ENCODE results near the gene GLI3. TPM values are rescaled to one million over a fixed set of nuclear protein-coding genes. Genes with fewer than 3 reads are reported as not detected.

Gene GLI3
- total RNA-seq: not detected

GRCh38 chr7:42236976-42237810 lies at the start of gene GLI3:
Gene GLI3, minus strand, starts transcription at chr7:42237209. Its CDS starts 13,956 bp downstream, at chr7:42223253.
- ATAC-seq (peak; percentile 85), DNase-seq (peak; percentile 50)
- Mint-ChIP-seq H3K27ac (no peak within 1 kb of the TSS), H3K36me3 (ENCODE audit: low read depth) (no peaks in the 10 kb centered on the region), H3K4me3 (peak within 1 kb of the TSS; percentile 69), H3K9me3 (no peaks in the 10 kb centered on the region), H3K27me3 (peaks cover 61% of the 10 kb centered on the region), H3K4me1 (ENCODE audit: low read depth) (peaks cover 6% of the 10 kb centered on the region)
- TF ChIP-seq CTCF (IDR thresholded peaks at IDR 0.05): no peak
- CTCF ChIA-PET: no interaction called here
- POLR2A ChIA-PET: no interaction called here
- intact Hi-C loops (cut with micrococcal nuclease): no loop called here

GRCh38 chr7:42285383-42285824 lies 48.4 kb upstream of the GLI3 start:
- intact Hi-C loops (cut with micrococcal nuclease): no loop called here
- CTCF ChIA-PET: no interaction called here
- H3K4me3 Mint-ChIP-seq: no peak overlapping the region
- no peak for TF ChIP-seq CTCF (IDR thresholded peaks at IDR 0.05)
- H3K4me1 Mint-ChIP-seq (ENCODE audit: low read depth): no peaks in the 10 kb centered on the region
- POLR2A ChIA-PET: no interaction called here
- ATAC-seq (no peak), DNase-seq (no peak)
- peaks cover 3% of the 10 kb centered on the region for H3K27me3 Mint-ChIP-seq
- no peak overlapping the region for H3K27ac Mint-ChIP-seq
- H3K9me3 Mint-ChIP-seq: no peaks in the 10 kb centered on the region
- no peaks in the 10 kb centered on the region for H3K36me3 Mint-ChIP-seq (ENCODE audit: low read depth)

- DNase-seq (no peak), ATAC-seq (no peak)
- Mint-ChIP-seq H3K36me3 (ENCODE audit: low read depth) (no peaks in the 10 kb centered on the region), H3K27me3 (peaks cover 3% of the 10 kb centered on the region), H3K4me1 (ENCODE audit: low read depth) (no peaks in the 10 kb centered on the region), H3K9me3 (no peaks in the 10 kb centered on the region), H3K4me3 (no peak overlapping the region), H3K27ac (no peak overlapping the region)
- no peak for TF ChIP-seq CTCF (IDR thresholded peaks at IDR 0.05)
- POLR2A ChIA-PET: no interaction called here
- intact Hi-C loops (cut with micrococcal nuclease): no loop called here
- CTCF ChIA-PET: no interaction called here
Measured at GRCh38 chr7:42283553-42283952, 46.5 kb upstream of the GLI3 start.

GRCh38 chr7:42278344-42278743 lies 41.3 kb upstream of the GLI3 start:
- no peak overlapping the region for H3K4me3 Mint-ChIP-seq
- ATAC-seq (no peak), DNase-seq (no peak)
- peaks cover 3% of the 10 kb centered on the region for H3K27me3 Mint-ChIP-seq
- CTCF ChIA-PET: no interaction called here
- POLR2A ChIA-PET: no interaction called here
- no peaks in the 10 kb centered on the region for H3K9me3 Mint-ChIP-seq
- H3K36me3 Mint-ChIP-seq (ENCODE audit: low read depth): no peaks in the 10 kb centered on the region
- no peak for TF ChIP-seq CTCF (IDR thresholded peaks at IDR 0.05)
- H3K27ac Mint-ChIP-seq: no peak overlapping the region
- intact Hi-C loops (cut with micrococcal nuclease): no loop called here
- H3K4me1 Mint-ChIP-seq (ENCODE audit: low read depth): no peaks in the 10 kb centered on the region

GRCh38 chr7:42274053-42274452 lies 37.0 kb upstream of the GLI3 start:
- TF ChIP-seq CTCF (IDR thresholded peaks at IDR 0.05): no peak
- ChIA-PET POLR2A (no interaction called here), CTCF (no interaction called here)
- ATAC-seq (no peak), DNase-seq (no peak)
- Mint-ChIP-seq H3K9me3 (no peaks in the 10 kb centered on the region), H3K4me1 (ENCODE audit: low read depth) (no peaks in the 10 kb centered on the region), H3K4me3 (no peak overlapping the region), H3K27me3 (peaks cover 3% of the 10 kb centered on the region), H3K27ac (no peak overlapping the region), H3K36me3 (ENCODE audit: low read depth) (no peaks in the 10 kb centered on the region)
- intact Hi-C loops (cut with micrococcal nuclease): no loop called here

Data from activated CD8-positive, alpha-beta T cell treated with anti-CD3 and anti-CD28 coated beads for 36 hours (primary cell).